Neural cell (in vitro differentiated cells): ENCODE data around the gene ITM2C. TPM values are rescaled to one million over a fixed set of nuclear protein-coding genes. Genes with fewer than 3 reads are reported as not detected.

Experiments used
- H2AFZ ChIP-seq: fragments of 200-600, 300-800 bp; sonication (generic), shearing (Covaris generic); 2 replicates; pipeline ENCODE4 v1.6.0; 2014; ENCODE audit warnings: low read depth, mild to moderate bottlenecking, antibody characterized with exemption, low read length, moderate library complexity
- H3F3A ChIP-seq: fragments of 200-600 bp; shearing (Covaris generic); 2 replicates; pipeline ENCODE4 v1.6.1; 2016; ENCODE audit warnings: mild to moderate bottlenecking, moderate library complexity, mixed read lengths, antibody characterized with exemption, low read length; ENCODE audit not compliant: insufficient read depth, poor library complexity, severe bottlenecking
- H3K27ac ChIP-seq: fragments of 200-600, 300-800 bp; sonication (generic), shearing (Covaris generic); 2 replicates; pipeline ENCODE4 v1.5.1; 2014; ENCODE audit warnings: mild to moderate bottlenecking, low read length, moderate library complexity
- H3K27me3 ChIP-seq: fragments of 300-800, 200-600 bp; sonication (generic), shearing (Covaris generic); 2 replicates; pipeline ENCODE4 v1.6.0; 2014; ENCODE audit warnings: mild to moderate bottlenecking, low read depth, low read length, moderate library complexity; ENCODE audit not compliant: insufficient read depth
- H3K36me3 ChIP-seq: fragments of 300-800, 200-600 bp; sonication (generic), shearing (Covaris generic); 2 replicates; pipeline ENCODE4 v1.5.1; 2014; ENCODE audit warnings: mild to moderate bottlenecking, antibody characterized with exemption, low read length, moderate library complexity; ENCODE audit not compliant: insufficient read depth
- H3K4me2 ChIP-seq: fragments of 300-800, 200-600 bp; sonication (generic), shearing (Covaris generic); 2 replicates; pipeline ENCODE4 v1.6.0; 2014; ENCODE audit warnings: mild to moderate bottlenecking, low read length
- H3K4me3 ChIP-seq: fragments of 300-800, 200-600 bp; sonication (generic), shearing (Covaris generic); 2 replicates; pipeline ENCODE4 v1.5.1; 2014; ENCODE audit warnings: mild to moderate bottlenecking, low read length, moderate library complexity
- H3K79me2 ChIP-seq: fragments of 200-600 bp; shearing (Covaris generic); replicated peaks from 2 replicates; pipeline ENCODE4 v1.6.0; 2014; ENCODE audit warnings: mild to moderate bottlenecking, low read length, moderate library complexity; ENCODE audit not compliant: insufficient read depth
- H3K9ac ChIP-seq: fragments of 300-800, 200-600 bp; sonication (generic), shearing (Covaris generic); 2 replicates; pipeline ENCODE4 v1.6.1; 2016; ENCODE audit warnings: mild to moderate bottlenecking, low read length, mixed read lengths
- H3K9me2 ChIP-seq: fragments of 200-600 bp; shearing (Covaris generic); 2 replicates; pipeline ENCODE4 v1.6.1; 2016; ENCODE audit warnings: mild to moderate bottlenecking, low read length, mixed read lengths; ENCODE audit not compliant: insufficient read depth
- H3K9me3 ChIP-seq: fragments of 200-600, 300-800 bp; sonication (generic), shearing (Covaris generic); 2 replicates; pipeline ENCODE4 v1.6.1; 2016; ENCODE audit warnings: mild to moderate bottlenecking, mixed run types, low read length, moderate library complexity, mixed read lengths
- H4K20me1 ChIP-seq: fragments of 200-600 bp; shearing (Covaris generic); 2 replicates; pipeline ENCODE4 v1.6.1; 2016; ENCODE audit warnings: mild to moderate bottlenecking, mixed run types; ENCODE audit not compliant: insufficient read depth
- EP300 ChIP-seq: fragments of 450-650 bp; conservative IDR thresholded peaks from 2 replicates; pipeline ENCODE4 v1.6.1; 2014; ENCODE audit warnings: antibody characterized with exemption, mild to moderate bottlenecking, moderate library complexity; ENCODE audit not compliant: poor library complexity, severe bottlenecking
- EZH2 ChIP-seq: fragments of 200-600, 300-800 bp; shearing (Covaris generic), sonication (generic); IDR thresholded peaks from 2 replicates; pipeline ENCODE4 v1.6.1; 2014; ENCODE audit warnings: antibody characterized with exemption, low read length, borderline replicate concordance, mild to moderate bottlenecking; ENCODE audit not compliant: insufficient read depth, poor library complexity, severe bottlenecking
- MXI1 ChIP-seq: fragments of 450-650 bp; conservative IDR thresholded peaks from 2 replicates; pipeline ENCODE4 v1.6.1; 2014; ENCODE audit warnings: antibody characterized with exemption, mild to moderate bottlenecking; ENCODE audit not compliant: poor library complexity, severe bottlenecking
- POLR2AphosphoS5 ChIP-seq: IDR thresholded peaks from 2 replicates; pipeline ENCODE4 v1.6.1; 2012
- RAD21 ChIP-seq: fragments of 450-650 bp; conservative IDR thresholded peaks from 2 replicates; pipeline ENCODE4 v1.6.1; 2014; ENCODE audit warnings: antibody characterized with exemption, mild to moderate bottlenecking, moderate library complexity
- REST ChIP-seq: IDR thresholded peaks from 2 replicates; pipeline ENCODE4 v1.6.1; 2012; ENCODE audit warnings: borderline replicate concordance
- SMC3 ChIP-seq: fragments of 450-650 bp; conservative IDR thresholded peaks from 2 replicates; pipeline ENCODE4 v1.6.1; 2014; ENCODE audit warnings: antibody characterized with exemption, mild to moderate bottlenecking, moderate library complexity; ENCODE audit not compliant: poor library complexity
- TAF1 ChIP-seq: IDR thresholded peaks from 2 replicates; pipeline ENCODE4 v1.6.1; 2012; ENCODE audit warnings: low read depth
- polyA plus RNA-seq: library from polyadenylated mRNA; depleted of rRNA; stranded (reverse); fragments of >200 nt; gene quantifications from 2 replicates; pipeline ENCODE4 v1.2.3, GENCODE V29; 2014
- TF ChIP-seq, protein P1 (sequence below): fragments of 450-650 bp; IDR thresholded peaks from 2 replicates; pipeline ENCODE4 v1.5.1; 2014; ENCODE audit warnings: antibody characterized with exemption, mild to moderate bottlenecking, moderate library complexity; ENCODE audit not compliant: poor library complexity, severe bottlenecking

The ITM2C gene
- polyA plus RNA-seq, 1 donor from 2014 or later = 186 TPM

DNA sequence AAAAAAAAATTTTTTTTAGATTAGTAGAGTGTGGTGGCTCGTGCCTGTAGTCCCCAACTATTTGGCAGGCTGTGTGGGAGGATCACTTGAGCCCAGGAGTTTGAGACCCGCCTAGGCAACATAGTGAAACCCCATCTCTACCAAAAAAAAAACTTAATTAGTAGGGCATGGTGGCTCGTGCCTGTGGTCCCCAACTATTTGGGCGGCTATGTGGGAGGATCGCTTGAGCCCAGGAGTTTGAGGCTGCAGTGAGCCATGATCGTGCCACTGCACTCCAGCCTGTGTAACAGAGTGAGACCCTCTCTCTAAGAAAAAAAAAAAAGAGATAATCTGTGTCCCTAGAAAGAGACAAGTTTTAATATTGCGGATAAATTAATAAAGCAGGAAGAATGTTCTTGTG is 51.5 kb downstream of the ITM2C start:
- Histone ChIP-seq H3K9me2 (no peaks in the 10 kb centered on the region), H3K27me3 (no peaks in the 10 kb centered on the region), H3K36me3 (no peaks in the 10 kb centered on the region), H3K4me2 (no peak overlapping the region), H3K4me3 (no peak overlapping the region), H3F3A (no peaks in the 10 kb centered on the region), H2AFZ (no peak overlapping the region), H3K9me3 (no peaks in the 10 kb centered on the region), H3K27ac (no peak overlapping the region), H4K20me1 (no peaks in the 10 kb centered on the region), H3K9ac (no peak overlapping the region), H3K79me2 (no peaks in the 10 kb centered on the region)
- TF ChIP-seq REST (no peak), MXI1 (no peak), TAF1 (no peak), SMC3 (no peak), POLR2AphosphoS5 (no peak), RAD21 (no peak), EP300 (no peak), EZH2 (no peak)
- TF ChIP-seq, protein P1, sequence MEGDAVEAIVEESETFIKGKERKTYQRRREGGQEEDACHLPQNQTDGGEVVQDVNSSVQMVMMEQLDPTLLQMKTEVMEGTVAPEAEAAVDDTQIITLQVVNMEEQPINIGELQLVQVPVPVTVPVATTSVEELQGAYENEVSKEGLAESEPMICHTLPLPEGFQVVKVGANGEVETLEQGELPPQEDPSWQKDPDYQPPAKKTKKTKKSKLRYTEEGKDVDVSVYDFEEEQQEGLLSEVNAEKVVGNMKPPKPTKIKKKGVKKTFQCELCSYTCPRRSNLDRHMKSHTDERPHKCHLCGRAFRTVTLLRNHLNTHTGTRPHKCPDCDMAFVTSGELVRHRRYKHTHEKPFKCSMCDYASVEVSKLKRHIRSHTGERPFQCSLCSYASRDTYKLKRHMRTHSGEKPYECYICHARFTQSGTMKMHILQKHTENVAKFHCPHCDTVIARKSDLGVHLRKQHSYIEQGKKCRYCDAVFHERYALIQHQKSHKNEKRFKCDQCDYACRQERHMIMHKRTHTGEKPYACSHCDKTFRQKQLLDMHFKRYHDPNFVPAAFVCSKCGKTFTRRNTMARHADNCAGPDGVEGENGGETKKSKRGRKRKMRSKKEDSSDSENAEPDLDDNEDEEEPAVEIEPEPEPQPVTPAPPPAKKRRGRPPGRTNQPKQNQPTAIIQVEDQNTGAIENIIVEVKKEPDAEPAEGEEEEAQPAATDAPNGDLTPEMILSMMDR = no peak

DNA sequence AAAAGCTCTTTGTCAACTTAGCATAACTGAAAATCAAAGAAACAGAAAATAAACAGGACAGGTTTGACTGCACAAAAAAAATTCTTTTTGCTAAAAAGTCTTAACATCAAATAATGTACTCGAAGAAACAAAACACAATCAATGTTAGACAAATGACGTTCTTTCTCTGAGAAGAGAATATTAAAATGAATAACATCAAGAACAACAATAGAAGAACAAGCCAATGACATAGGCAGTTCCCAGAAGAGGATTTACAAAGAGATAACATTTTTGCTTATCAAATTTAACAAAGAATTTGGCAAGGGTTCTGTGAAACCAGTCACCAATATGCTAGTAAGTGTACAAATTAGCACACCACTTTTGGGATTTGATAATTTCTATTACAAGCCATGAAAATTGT is 54.5 kb downstream of the ITM2C start:
- H3K27ac ChIP-seq = no peak overlapping the region
- no peak for TF ChIP-seq EP300
- no peaks in the 10 kb centered on the region for H4K20me1 ChIP-seq
- H3K27me3 ChIP-seq = no peaks in the 10 kb centered on the region
- H3K4me3 ChIP-seq = no peak overlapping the region
- H3K9me2 ChIP-seq = no peaks in the 10 kb centered on the region
- no peaks in the 10 kb centered on the region for H3F3A ChIP-seq
- H3K4me2 ChIP-seq = no peak overlapping the region
- H3K9ac ChIP-seq = no peak overlapping the region
- no peak overlapping the region for H2AFZ ChIP-seq
- H3K36me3 ChIP-seq = no peaks in the 10 kb centered on the region
- H3K79me2 ChIP-seq = no peaks in the 10 kb centered on the region
- H3K9me3 ChIP-seq = no peaks in the 10 kb centered on the region

DNA sequence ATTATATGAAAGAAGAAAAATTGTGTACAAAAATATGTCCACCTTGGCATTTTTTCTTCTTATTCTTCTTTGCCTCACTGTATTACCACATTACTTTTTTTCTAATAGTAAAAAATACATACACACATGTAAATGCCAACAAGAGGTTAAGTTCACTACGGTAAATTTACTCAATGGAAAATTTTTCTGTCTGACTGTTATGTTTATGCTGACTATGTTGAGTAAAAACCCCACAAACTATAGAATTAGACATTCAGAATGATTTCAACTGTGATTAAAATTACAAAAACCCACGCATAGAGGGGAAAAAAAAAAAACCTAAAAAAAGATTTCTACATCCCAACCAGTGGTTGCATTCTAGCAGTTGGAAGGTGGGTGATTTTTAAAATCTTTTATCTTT is 54.9 kb downstream of the ITM2C start:
- no peak for TF ChIP-seq RAD21
- no peaks in the 10 kb centered on the region for H3K9me2 ChIP-seq
- no peak overlapping the region for H2AFZ ChIP-seq
- no peak overlapping the region for H3K9ac ChIP-seq
- H3K79me2 ChIP-seq = no peaks in the 10 kb centered on the region
- H3K27me3 ChIP-seq = no peaks in the 10 kb centered on the region
- H3K4me3 ChIP-seq = no peak overlapping the region
- no peaks in the 10 kb centered on the region for H3K9me3 ChIP-seq
- no peaks in the 10 kb centered on the region for H3F3A ChIP-seq
- H3K4me2 ChIP-seq = no peak overlapping the region
- no peaks in the 10 kb centered on the region for H3K36me3 ChIP-seq
- H3K27ac ChIP-seq = no peak overlapping the region
- no peaks in the 10 kb centered on the region for H4K20me1 ChIP-seq
